HepG2 (cell line): ENCODE results near the gene OPRL1. TPM values are rescaled to one million over a fixed set of nuclear protein-coding genes. Genes with fewer than 3 reads are reported as not detected.

ENCODE experiments used
- ARID2 ChIP-seq: sonication (generic); formaldehyde crosslinking; IDR thresholded peaks from 2 replicates; pipeline ENCODE4 v1.8.1; 2022; ENCODE audit warnings: mild to moderate bottlenecking, missing genetic modification reagents, borderline replicate concordance
- CENPT ChIP-seq: sonication (generic); formaldehyde crosslinking; IDR thresholded peaks from 2 replicates; pipeline ENCODE4 v1.8.0; 2022; ENCODE audit warnings: low read depth, mild to moderate bottlenecking, moderate library complexity, missing genetic modification reagents
- HBP1 ChIP-seq: IDR thresholded peaks from 2 replicates; pipeline ENCODE4 v1.6.1; 2016; ENCODE audit warnings: low read depth, control low read depth
- HNF1B ChIP-seq: sonication (generic); formaldehyde crosslinking; IDR thresholded peaks from 2 replicates; pipeline ENCODE4 v1.5.1; 2020; ENCODE audit warnings: mild to moderate bottlenecking, moderate library complexity, missing genetic modification reagents
- HNRNPL ChIP-seq: fragments of 200-400 bp; formaldehyde crosslinking; IDR thresholded peaks from 2 replicates; pipeline ENCODE4 v1.6.1; 2017; ENCODE audit warnings: mild to moderate bottlenecking, low read depth, low read length
- HNRNPLL ChIP-seq: fragments of 200-400 bp; formaldehyde crosslinking; IDR thresholded peaks from 2 replicates; pipeline ENCODE4 v1.6.1; 2017; ENCODE audit warnings: mild to moderate bottlenecking, low read depth, low read length; ENCODE audit not compliant: poor library complexity, severe bottlenecking
- IKZF4 ChIP-seq: sonication (generic); formaldehyde crosslinking; IDR thresholded peaks from 2 replicates; pipeline ENCODE4 v1.5.1; 2020; ENCODE audit warnings: borderline replicate concordance, mild to moderate bottlenecking, low read depth, missing genetic modification reagents; ENCODE audit errors: not compliant biosample characterization
- MBD4 ChIP-seq: IDR thresholded peaks from 2 replicates; pipeline ENCODE4 v1.6.1; 2012; ENCODE audit warnings: low read length, inconsistent platforms, borderline replicate concordance
- MXI1 ChIP-seq: IDR thresholded peaks from 3 replicates; pipeline ENCODE4 v1.6.1; 2012; ENCODE audit warnings: low read depth, low read length, inconsistent platforms, borderline replicate concordance
- NR2F1 ChIP-seq, 2 experiments: fragments of 450-650 bp in 1 of 2; formaldehyde crosslinking in 1 of 2; IDR thresholded peaks; 2 replicates each; pipeline versions ENCODE4 v1.5.0 to v1.6.1; 2016 to 2020; ENCODE audit warnings: mild to moderate bottlenecking in 1 of 2, missing compliant biosample characterization in 1 of 2, missing genetic modification reagents in 1 of 2, moderate library complexity in 1 of 2
- NR2F6 ChIP-seq, 2 experiments: IDR thresholded peaks; 2 replicates each; pipeline ENCODE4 v1.6.1; 2016; ENCODE audit warnings: antibody characterized with exemption in 1 of 2, mild to moderate bottlenecking in 1 of 2
- REXO4 ChIP-seq: sonication (generic); formaldehyde crosslinking; IDR thresholded peaks from 2 replicates; pipeline ENCODE4 v1.8.0; 2022; ENCODE audit warnings: missing genetic modification reagents, mild to moderate bottlenecking, borderline replicate concordance
- SMC3 ChIP-seq: IDR thresholded peaks from 2 replicates; pipeline ENCODE4 v1.6.1; 2011; ENCODE audit warnings: low read length, improper control_type of control experiment
- SMYD3 ChIP-seq: sonication (generic); formaldehyde crosslinking; IDR thresholded peaks from 2 replicates; pipeline ENCODE4 v1.8.1; 2023; ENCODE audit warnings: mild to moderate bottlenecking, missing genetic modification reagents
- ZMAT5 ChIP-seq: sonication (generic); formaldehyde crosslinking; IDR thresholded peaks from 2 replicates; pipeline ENCODE4 v1.5.0; 2020; ENCODE audit warnings: mild to moderate bottlenecking, low read depth, missing genetic modification reagents, borderline replicate concordance
- ZNF296 ChIP-seq: sonication (generic); formaldehyde crosslinking; conservative IDR thresholded peaks from 2 replicates; pipeline ENCODE4 v1.5.0; 2020; ENCODE audit warnings: mild to moderate bottlenecking, missing genetic modification reagents
- ZNF354B ChIP-seq: sonication (generic); formaldehyde crosslinking; IDR thresholded peaks from 2 replicates; pipeline ENCODE4 v1.8.0; 2022; ENCODE audit warnings: mild to moderate bottlenecking, missing genetic modification reagents
- ZNF605 ChIP-seq: sonication (generic); formaldehyde crosslinking; IDR thresholded peaks from 2 replicates; pipeline ENCODE4 v1.8.0; 2022; ENCODE audit warnings: mild to moderate bottlenecking, missing genetic modification reagents
- ZNF614 ChIP-seq: IDR thresholded peaks from 2 replicates; pipeline ENCODE4 v1.6.1; 2018; ENCODE audit warnings: missing biosample characterization, missing genetic modification reagents, inconsistent platforms, borderline replicate concordance
- ZNF749 ChIP-seq: sonication (generic); formaldehyde crosslinking; IDR thresholded peaks from 2 replicates; pipeline ENCODE4 v1.8.0; 2022; ENCODE audit warnings: mild to moderate bottlenecking, missing genetic modification reagents, moderate library complexity, borderline replicate concordance
- polyA plus RNA-seq, 8 experiments: library from polyadenylated mRNA; depleted of rRNA in 3 of 8; stranded (reverse) in 7 of 8; unstranded in 1 of 8; fragments of >200 nt; fragmentation: Illumina TruSeq in 4 of 8; extraction: Trizol in 4 of 8; gene quantifications; 2 replicates each; pipeline versions ENCODE4 v1.2.1 to v1.2.3, GENCODE V29; 2011 to 2016; ENCODE audit warnings: low read depth in 4 of 8, missing spikeins in 1 of 8, mixed read lengths in 1 of 8; ENCODE audit not compliant: insufficient read depth in 1 of 8
- total RNA-seq, 5 experiments: library from RNA; depleted of rRNA; stranded (reverse); fragments of >200 nt; fragmentation: Illumina TruSeq; extraction: Trizol; gene quantifications; 2 replicates each; pipeline ENCODE4 v1.2.3, GENCODE V29; 2016; ENCODE audit warnings: low read depth in 1 of 5
- TF ChIP-seq, protein P1 (sequence below): sonication (generic); formaldehyde crosslinking; IDR thresholded peaks from 2 replicates; pipeline ENCODE4 v1.4.0; 2020; ENCODE audit warnings: missing genetic modification reagents

Gene OPRL1
- total and polyA plus RNA-seq, 2 of the 13 experiments (the other 11 are each of a cell fraction or from before 2014, with no cell fraction given) = 0.35 to 0.71 TPM

- TF ChIP-seq NR2F1 (CRISPR knock-in tag; IDR thresholded peaks at IDR 0.05) = 0 out of 4 replicates have a peak, but pooled peaks of 1 of the 2 experiments have one; percentile 19
- no peak for TF ChIP-seq HNF1B (CRISPR knock-in tag)
- TF ChIP-seq ZNF354B (CRISPR knock-in tag) = no peak
- TF ChIP-seq CENPT (CRISPR knock-in tag) = 0 out of 2 replicates have a peak, but pooled peaks have one; percentile 27
- TF ChIP-seq SMC3 = no peak
- 0 out of 3 replicates have a peak, but pooled peaks have one; percentile 33 for TF ChIP-seq MXI1
- no peak for TF ChIP-seq ZMAT5 (CRISPR knock-in tag)
- TF ChIP-seq ZNF749 (CRISPR knock-in tag) = peak; percentile 70; the same call in 1 of the 2 replicates
- TF ChIP-seq HNRNPLL = peak; percentile 11
- TF ChIP-seq ZNF614 (CRISPR knock-in tag) = 0 out of 2 replicates have a peak, but pooled peaks have one; percentile 14
- TF ChIP-seq, protein P1, sequence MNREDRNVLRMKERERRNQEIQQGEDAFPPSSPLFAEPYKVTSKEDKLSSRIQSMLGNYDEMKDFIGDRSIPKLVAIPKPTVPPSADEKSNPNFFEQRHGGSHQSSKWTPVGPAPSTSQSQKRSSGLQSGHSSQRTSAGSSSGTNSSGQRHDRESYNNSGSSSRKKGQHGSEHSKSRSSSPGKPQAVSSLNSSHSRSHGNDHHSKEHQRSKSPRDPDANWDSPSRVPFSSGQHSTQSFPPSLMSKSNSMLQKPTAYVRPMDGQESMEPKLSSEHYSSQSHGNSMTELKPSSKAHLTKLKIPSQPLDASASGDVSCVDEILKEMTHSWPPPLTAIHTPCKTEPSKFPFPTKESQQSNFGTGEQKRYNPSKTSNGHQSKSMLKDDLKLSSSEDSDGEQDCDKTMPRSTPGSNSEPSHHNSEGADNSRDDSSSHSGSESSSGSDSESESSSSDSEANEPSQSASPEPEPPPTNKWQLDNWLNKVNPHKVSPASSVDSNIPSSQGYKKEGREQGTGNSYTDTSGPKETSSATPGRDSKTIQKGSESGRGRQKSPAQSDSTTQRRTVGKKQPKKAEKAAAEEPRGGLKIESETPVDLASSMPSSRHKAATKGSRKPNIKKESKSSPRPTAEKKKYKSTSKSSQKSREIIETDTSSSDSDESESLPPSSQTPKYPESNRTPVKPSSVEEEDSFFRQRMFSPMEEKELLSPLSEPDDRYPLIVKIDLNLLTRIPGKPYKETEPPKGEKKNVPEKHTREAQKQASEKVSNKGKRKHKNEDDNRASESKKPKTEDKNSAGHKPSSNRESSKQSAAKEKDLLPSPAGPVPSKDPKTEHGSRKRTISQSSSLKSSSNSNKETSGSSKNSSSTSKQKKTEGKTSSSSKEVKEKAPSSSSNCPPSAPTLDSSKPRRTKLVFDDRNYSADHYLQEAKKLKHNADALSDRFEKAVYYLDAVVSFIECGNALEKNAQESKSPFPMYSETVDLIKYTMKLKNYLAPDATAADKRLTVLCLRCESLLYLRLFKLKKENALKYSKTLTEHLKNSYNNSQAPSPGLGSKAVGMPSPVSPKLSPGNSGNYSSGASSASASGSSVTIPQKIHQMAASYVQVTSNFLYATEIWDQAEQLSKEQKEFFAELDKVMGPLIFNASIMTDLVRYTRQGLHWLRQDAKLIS = no peak
- peak; percentile 89; the same call in 1 of the 2 replicates for TF ChIP-seq REXO4
- peak; percentile 64; the same call in 1 of the 2 replicates for TF ChIP-seq ZNF296
- no peak; the same call in 1 of the 2 replicates for TF ChIP-seq MBD4
- TF ChIP-seq IKZF4 (CRISPR knock-in tag) = peak; percentile 21
- TF ChIP-seq NR2F6 (IDR thresholded peaks at IDR 0.05) = peak; percentile 65; the same call in 1 of the 2 replicates
- TF ChIP-seq NR2F6 (CRISPR knock-in tag; IDR thresholded peaks at IDR 0.05) = peak; percentile 58
- peak; percentile 80 for TF ChIP-seq HNRNPL
- no peak for TF ChIP-seq ARID2 (CRISPR knock-in tag)
- peak; percentile 64 for TF ChIP-seq ZNF605 (CRISPR knock-in tag)
- no peak for TF ChIP-seq HBP1 (CRISPR knock-in tag)
- no peak for TF ChIP-seq SMYD3 (CRISPR knock-in tag)
Observed at GRCh38 chr20:64040231-64041039, 39.4 kb upstream of the OPRL1 start (continued).
